ENCODE measurements around the gene SNED1.
"Not testable (repeated sequence)": the region's sequence is repeated elsewhere in the genome, so short reads cannot be mapped to it uniquely, and the experiment has no call there.

DNA sequence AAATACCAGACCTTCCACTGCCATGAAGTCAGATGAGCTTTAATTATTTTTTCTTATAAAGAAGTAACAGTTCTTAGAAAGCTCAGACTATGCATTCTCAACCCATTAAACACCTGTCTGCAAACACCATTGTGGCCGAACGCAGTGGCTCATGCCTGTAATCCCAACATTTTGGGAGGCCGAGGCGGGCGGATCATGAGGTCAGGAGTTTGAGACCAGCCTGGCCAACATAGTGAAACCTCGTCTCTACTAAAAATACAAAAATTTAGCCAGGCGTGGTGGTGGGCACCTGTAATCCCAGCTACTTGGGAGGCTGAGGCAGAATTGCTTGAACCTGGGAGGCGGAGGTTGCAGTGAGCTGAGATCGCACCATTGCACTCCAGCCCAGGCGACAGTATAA lies 106.2 kb downstream of the SNED1 start:
- TF ChIP-seq, protein P1, sequence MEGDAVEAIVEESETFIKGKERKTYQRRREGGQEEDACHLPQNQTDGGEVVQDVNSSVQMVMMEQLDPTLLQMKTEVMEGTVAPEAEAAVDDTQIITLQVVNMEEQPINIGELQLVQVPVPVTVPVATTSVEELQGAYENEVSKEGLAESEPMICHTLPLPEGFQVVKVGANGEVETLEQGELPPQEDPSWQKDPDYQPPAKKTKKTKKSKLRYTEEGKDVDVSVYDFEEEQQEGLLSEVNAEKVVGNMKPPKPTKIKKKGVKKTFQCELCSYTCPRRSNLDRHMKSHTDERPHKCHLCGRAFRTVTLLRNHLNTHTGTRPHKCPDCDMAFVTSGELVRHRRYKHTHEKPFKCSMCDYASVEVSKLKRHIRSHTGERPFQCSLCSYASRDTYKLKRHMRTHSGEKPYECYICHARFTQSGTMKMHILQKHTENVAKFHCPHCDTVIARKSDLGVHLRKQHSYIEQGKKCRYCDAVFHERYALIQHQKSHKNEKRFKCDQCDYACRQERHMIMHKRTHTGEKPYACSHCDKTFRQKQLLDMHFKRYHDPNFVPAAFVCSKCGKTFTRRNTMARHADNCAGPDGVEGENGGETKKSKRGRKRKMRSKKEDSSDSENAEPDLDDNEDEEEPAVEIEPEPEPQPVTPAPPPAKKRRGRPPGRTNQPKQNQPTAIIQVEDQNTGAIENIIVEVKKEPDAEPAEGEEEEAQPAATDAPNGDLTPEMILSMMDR (IDR thresholded peaks at IDR 0.05): not testable (repeated sequence)
- TF ChIP-seq POLR2A (IDR thresholded peaks at IDR 0.05): not testable (repeated sequence)

Data from lower leg skin (tissue), 3 donors.